SK-N-SH treated with all-trans-retinoic acid at 6 μM for 48 hours (cell line): ENCODE measurements around the gene RAD51B.

ENCODE experiments used
- ARNTL ChIP-seq: fragments of 450-650 bp; formaldehyde crosslinking; IDR thresholded peaks from 2 replicates; pipeline ENCODE4 v1.5.0; 2020; ENCODE audit warnings: low read depth, mild to moderate bottlenecking, moderate library complexity, borderline replicate concordance
- CREB5 ChIP-seq: fragments of 250-450 bp; sonication (Bioruptor Pico); IDR thresholded peaks from 2 replicates; pipeline ENCODE4 v1.5.1; 2020; ENCODE audit warnings: low read depth, mild to moderate bottlenecking, moderate library complexity
- CSDC2 ChIP-seq: fragments of 250-450 bp; sonication (Bioruptor Pico); IDR thresholded peaks from 2 replicates; pipeline ENCODE4 v1.5.0; 2020; ENCODE audit warnings: mild to moderate bottlenecking, moderate library complexity
- GLIS3 ChIP-seq: fragments of 250-450 bp; sonication (Bioruptor Pico); IDR thresholded peaks from 2 replicates; pipeline ENCODE4 v1.5.0; 2020; ENCODE audit warnings: mild to moderate bottlenecking, moderate library complexity
- OSR1 ChIP-seq: fragments of 250-450 bp; sonication (Bioruptor Pico); IDR thresholded peaks from 2 replicates; pipeline ENCODE4 v1.8.0; 2022; ENCODE audit warnings: moderate library complexity, mild to moderate bottlenecking, inconsistent platforms
- PATZ1 ChIP-seq: fragments of 250-450 bp; sonication (Bioruptor Pico); IDR thresholded peaks from 2 replicates; pipeline ENCODE4 v1.8.0; 2020; ENCODE audit warnings: mild to moderate bottlenecking, moderate library complexity, borderline replicate concordance
- RARB ChIP-seq: fragments of 250-450 bp; sonication (Bioruptor Pico); IDR thresholded peaks from 2 replicates; pipeline ENCODE4 v1.8.0; 2021; ENCODE audit warnings: mild to moderate bottlenecking, moderate library complexity
- SNAI2 ChIP-seq: fragments of 250-450 bp; sonication (Bioruptor Pico); IDR thresholded peaks from 2 replicates; pipeline ENCODE4 v1.5.0; 2020; ENCODE audit warnings: mild to moderate bottlenecking, moderate library complexity
- TCF4 ChIP-seq: fragments of 250-450 bp; sonication (Bioruptor Pico); IDR thresholded peaks from 2 replicates; pipeline ENCODE4 v1.8.0; 2021; ENCODE audit warnings: mild to moderate bottlenecking, moderate library complexity, borderline replicate concordance
- TSHZ2 ChIP-seq: fragments of 250-450 bp; sonication (Bioruptor Pico); IDR thresholded peaks from 2 replicates; pipeline ENCODE4 v1.5.0; 2020; ENCODE audit warnings: mild to moderate bottlenecking, moderate library complexity
- ZC3H10 ChIP-seq: fragments of 250-450 bp; sonication (Bioruptor Pico); IDR thresholded peaks from 2 replicates; pipeline ENCODE4 v1.5.1; 2021; ENCODE audit warnings: mild to moderate bottlenecking, moderate library complexity
- ZNF565 ChIP-seq: fragments of 450-650 bp; formaldehyde crosslinking; conservative IDR thresholded peaks from 2 replicates; pipeline ENCODE4 v1.5.0; 2020; ENCODE audit warnings: low read depth, mild to moderate bottlenecking, moderate library complexity

- TF ChIP-seq SNAI2 (CRISPR knock-in tag) (no peak), RARB (CRISPR knock-in tag) (no peak), ZC3H10 (CRISPR knock-in tag) (no peak), CREB5 (CRISPR knock-in tag) (no peak), ZNF565 (CRISPR knock-in tag) (no peak), PATZ1 (CRISPR knock-in tag) (no peak), OSR1 (CRISPR knock-in tag) (no peak), TCF4 (CRISPR knock-in tag) (no peak), ARNTL (no peak), GLIS3 (CRISPR knock-in tag) (no peak), TSHZ2 (CRISPR knock-in tag) (no peak), CSDC2 (CRISPR knock-in tag) (no peak)
These were observed 850.8 kb downstream of the RAD51B start for GRCh38 chr14:68670359-68670715.
